HepG2 (cell line): ENCODE data around the gene ULK4. TPM values are rescaled to one million over a fixed set of nuclear protein-coding genes. Genes with fewer than 3 reads are reported as not detected.

Experiments used
- ATAC-seq: fragments of 200-7000 bp; cut with Tn5 transposase; 3 replicates; pipeline ENCODE4 v1.9.1; 2020; ENCODE audit warnings: mild to moderate bottlenecking, moderate library complexity
- BruUV-seq: library from RNA; stranded (reverse); fragments of 400-500 nt; replicated peaks from 2 replicates; lab custom pipeline; 2021; lab: Mats Ljungman, UMichigan
- CTCF ChIA-PET: fragments of 300-600 bp; formaldehyde crosslinking; extraction: SDS; loops from one replicate; lab custom pipeline; 2021; ENCODE audit warnings: low total read pairs, inconsistent platforms, low intra/inter-chr PET ratio; lab: Yijun Ruan, JAX
- POLR2A ChIA-PET: fragments of 350-600 bp; sonication (Branson Sonifier 250); formaldehyde crosslinking; loops from one replicate; lab custom pipeline; 2020; ENCODE audit warnings: antibody characterized with exemption, inconsistent platforms; lab: Yijun Ruan, JAX
- DNase-seq: peaks from one replicate; pipeline ENCODE4 v3.0.0-alpha.2; 2015; ENCODE audit warnings: low spot score
- FAIRE-seq: peaks from 3 replicates; lab custom pipeline; 2011; peaks lifted over from hg19 to GRCh38; lab: Jason Lieb, UNC
- H2AFZ ChIP-seq: one replicate; pipeline ENCODE4 v1.6.1; 2011; ENCODE audit warnings: low read length, inconsistent platforms
- H3K27ac ChIP-seq: fragments of 300-600 bp; 3 replicates; pipeline ENCODE4 v1.8.0; 2011; ENCODE audit warnings: mixed run types, mild to moderate bottlenecking, mixed read lengths, low read length, inconsistent platforms; ENCODE audit not compliant: insufficient read depth; ENCODE audit errors: extremely low read length
- H3K27me3 ChIP-seq, 2 experiments: fragments of 200-600 bp in 1 of 2; 2 replicates in 1 of 2; 3 replicates in 1 of 2; pipeline versions ENCODE4 v1.6.0 to v1.8.0; 2011; ENCODE audit warnings: low read length in 2 of 2, mild to moderate bottlenecking in 2 of 2, moderate library complexity in 2 of 2, inconsistent platforms in 1 of 2; ENCODE audit not compliant: insufficient read depth in 2 of 2, control insufficient read depth in 1 of 2
- H3K36me3 ChIP-seq, 2 experiments: fragments of 200-600 bp in 1 of 2; replicated peaks in 1 of 2; 2 replicates in 1 of 2; 3 replicates in 1 of 2; pipeline versions ENCODE4 v1.5.1 to v1.8.0; 2011; ENCODE audit warnings: low read length in 2 of 2, inconsistent platforms in 1 of 2; ENCODE audit not compliant: insufficient read depth in 2 of 2, control insufficient read depth in 1 of 2
- H3K4me1 ChIP-seq: 2 replicates; pipeline ENCODE4 v1.5.1; 2012; ENCODE audit warnings: low read length, inconsistent platforms; ENCODE audit not compliant: insufficient read depth
- H3K4me2 ChIP-seq: 2 replicates; pipeline ENCODE4 v1.6.0; 2011; ENCODE audit warnings: low read depth, low read length, inconsistent platforms
- H3K4me3 ChIP-seq, 3 experiments: fragments of 200-600 bp in 1 of 3; sonication (generic), shearing (Covaris generic) in 1 of 3; replicated peaks in 1 of 3; 2 replicates each; pipeline ENCODE4 v1.5.1; 2011 to 2016; ENCODE audit warnings: low read length in 3 of 3, inconsistent platforms in 2 of 3, low read depth in 2 of 3, mild to moderate bottlenecking in 2 of 3, control low read depth in 1 of 3, mixed read lengths in 1 of 3; ENCODE audit not compliant: insufficient read depth in 1 of 3
- H3K79me2 ChIP-seq: one replicate; pipeline ENCODE4 v1.6.1; 2011; ENCODE audit warnings: low read length, inconsistent platforms; ENCODE audit not compliant: insufficient read depth
- H3K9ac ChIP-seq: 2 replicates; pipeline ENCODE4 v1.6.0; 2011; ENCODE audit warnings: mild to moderate bottlenecking, low read depth, low read length, inconsistent platforms; ENCODE audit not compliant: insufficient read depth
- H3K9me3 ChIP-seq: 2 replicates; pipeline ENCODE4 v1.5.1; 2012; ENCODE audit warnings: mild to moderate bottlenecking, low read length
- H4K20me1 ChIP-seq: 2 replicates; pipeline ENCODE4 v1.6.0; 2011; ENCODE audit warnings: inconsistent platforms, mild to moderate bottlenecking, low read length, moderate library complexity; ENCODE audit not compliant: insufficient read depth
- FOXK1 ChIP-seq: sonication (generic); formaldehyde crosslinking; IDR thresholded peaks from 2 replicates; pipeline ENCODE4 v1.4.0; 2020; ENCODE audit warnings: low read depth, missing genetic modification reagents, borderline replicate concordance
- IKZF5 ChIP-seq: IDR thresholded peaks from 2 replicates; pipeline ENCODE4 v1.6.1; 2018; ENCODE audit warnings: missing genetic modification reagents, mild to moderate bottlenecking, missing compliant biosample characterization
- SKI ChIP-seq: fragments of 450-650 bp; IDR thresholded peaks from one replicate; pipeline ENCODE4 v1.6.1; 2018; ENCODE audit warnings: mild to moderate bottlenecking; ENCODE audit not compliant: partially characterized antibody
- SMARCE1 ChIP-seq: fragments of 450-650 bp; IDR thresholded peaks from 2 replicates; pipeline ENCODE4 v1.6.1; 2017; ENCODE audit warnings: borderline replicate concordance
- ZNF350 ChIP-seq: sonication (generic); formaldehyde crosslinking; IDR thresholded peaks from 2 replicates; pipeline ENCODE4 v1.4.0; 2020; ENCODE audit warnings: mild to moderate bottlenecking, low read depth, missing genetic modification reagents, borderline replicate concordance
- ZNF678 ChIP-seq: sonication (generic); formaldehyde crosslinking; IDR thresholded peaks from 2 replicates; pipeline ENCODE4 v1.4.0; 2020; ENCODE audit warnings: mild to moderate bottlenecking, missing genetic modification reagents
- ZNF749 ChIP-seq: sonication (generic); formaldehyde crosslinking; IDR thresholded peaks from 2 replicates; pipeline ENCODE4 v1.8.0; 2022; ENCODE audit warnings: mild to moderate bottlenecking, missing genetic modification reagents, moderate library complexity, borderline replicate concordance
- ZNF777 ChIP-seq: sonication (generic); formaldehyde crosslinking; IDR thresholded peaks from 2 replicates; pipeline ENCODE4 v1.4.0; 2020; ENCODE audit warnings: missing genetic modification reagents
- WGBS: methylation state at CpG from one replicate; pipeline ENCODE4 v1.1.6; 2017; ENCODE audit warnings: low lambda C conversion rate; 5-methylcytosine and 5-hydroxymethylcytosine counted together
- in situ Hi-C: cut with HindIII; loops from 2 replicates; pipeline ENCODE4 v1.10.0; 2017; ENCODE audit warnings: low pct_unique_long_range_greater_than_20kb; ENCODE audit not compliant: extremely low pct_ligation_motif_present
- intact Hi-C: fragments of 100-400 bp; cut with micrococcal nuclease; formaldehyde crosslinking; loops from one replicate; pipeline ENCODE4 v1.10.0; 2022; ENCODE audit not compliant: unreplicated experiment
- polyA plus RNA-seq, 8 experiments: library from polyadenylated mRNA; depleted of rRNA in 3 of 8; stranded (reverse) in 7 of 8; unstranded in 1 of 8; fragments of >200 nt; fragmentation: Illumina TruSeq in 4 of 8; extraction: Trizol in 4 of 8; gene quantifications; 2 replicates each; pipeline versions ENCODE4 v1.2.1 to v1.2.3, GENCODE V29; 2011 to 2016; ENCODE audit warnings: low read depth in 4 of 8, missing spikeins in 1 of 8, mixed read lengths in 1 of 8; ENCODE audit not compliant: insufficient read depth in 1 of 8
- total RNA-seq, 5 experiments: library from RNA; depleted of rRNA; stranded (reverse); fragments of >200 nt; fragmentation: Illumina TruSeq; extraction: Trizol; gene quantifications; 2 replicates each; pipeline ENCODE4 v1.2.3, GENCODE V29; 2016; ENCODE audit warnings: low read depth in 1 of 5
- TF ChIP-seq, protein P1 (sequence below), 2 experiments: IDR thresholded peaks; 2 replicates each; pipeline ENCODE4 v1.6.1; 2011 to 2012; ENCODE audit warnings: low read length in 2 of 2, borderline replicate concordance in 1 of 2, low read depth in 1 of 2, mild to moderate bottlenecking in 1 of 2, moderate library complexity in 1 of 2

ULK4 gene
- total and polyA plus RNA-seq, 2 of the 13 experiments (the other 11 are each of a cell fraction or from before 2014, with no cell fraction given), result 6.7 to 11.8 TPM

DNA sequence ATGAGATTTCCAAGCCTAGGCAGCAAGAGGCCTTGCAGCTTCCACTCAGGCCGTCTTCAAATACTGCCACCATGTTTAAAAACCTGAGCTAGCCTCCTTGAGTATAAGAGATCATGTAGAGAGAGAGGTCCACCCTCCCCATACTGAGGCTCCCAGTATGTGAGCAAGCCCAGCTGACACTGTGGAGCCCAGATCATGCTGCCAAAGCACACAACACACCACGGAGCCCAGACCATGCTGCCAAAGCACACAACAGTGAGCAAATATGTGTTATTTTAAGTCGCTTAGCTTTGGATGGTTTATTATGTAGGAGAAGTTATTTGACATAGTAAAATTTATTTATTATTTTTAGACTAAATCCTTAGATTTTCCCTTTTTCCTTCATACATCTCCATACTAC lies 428.9 kb downstream of the ULK4 start:
- POLR2A ChIA-PET, result no interaction called here
- H3K4me3 ChIP-seq, result no peak overlapping the region
- no peak for DNase-seq
- H3K4me1 ChIP-seq, result no peaks in the 10 kb centered on the region
- WGBS, result 51% methylated on average over 3 of the region's 3 CpGs
- FAIRE-seq, result no peak
- H3K27me3 ChIP-seq, result no peaks in the 10 kb centered on the region
- CTCF ChIA-PET, result no interaction called here
- H4K20me1 ChIP-seq, result no peaks in the 10 kb centered on the region
- H3K79me2 ChIP-seq, result no peaks in the 10 kb centered on the region
- no peak overlapping the region for H3K9ac ChIP-seq
- H3K9me3 ChIP-seq, result no peaks in the 10 kb centered on the region
- BruUV-seq, result no TSS peak
- no peak for TF ChIP-seq ZNF350 (CRISPR knock-in tag)
- TF ChIP-seq SMARCE1, result no peak
- TF ChIP-seq ZNF777 (CRISPR knock-in tag), result no peak
- TF ChIP-seq, protein P1, sequence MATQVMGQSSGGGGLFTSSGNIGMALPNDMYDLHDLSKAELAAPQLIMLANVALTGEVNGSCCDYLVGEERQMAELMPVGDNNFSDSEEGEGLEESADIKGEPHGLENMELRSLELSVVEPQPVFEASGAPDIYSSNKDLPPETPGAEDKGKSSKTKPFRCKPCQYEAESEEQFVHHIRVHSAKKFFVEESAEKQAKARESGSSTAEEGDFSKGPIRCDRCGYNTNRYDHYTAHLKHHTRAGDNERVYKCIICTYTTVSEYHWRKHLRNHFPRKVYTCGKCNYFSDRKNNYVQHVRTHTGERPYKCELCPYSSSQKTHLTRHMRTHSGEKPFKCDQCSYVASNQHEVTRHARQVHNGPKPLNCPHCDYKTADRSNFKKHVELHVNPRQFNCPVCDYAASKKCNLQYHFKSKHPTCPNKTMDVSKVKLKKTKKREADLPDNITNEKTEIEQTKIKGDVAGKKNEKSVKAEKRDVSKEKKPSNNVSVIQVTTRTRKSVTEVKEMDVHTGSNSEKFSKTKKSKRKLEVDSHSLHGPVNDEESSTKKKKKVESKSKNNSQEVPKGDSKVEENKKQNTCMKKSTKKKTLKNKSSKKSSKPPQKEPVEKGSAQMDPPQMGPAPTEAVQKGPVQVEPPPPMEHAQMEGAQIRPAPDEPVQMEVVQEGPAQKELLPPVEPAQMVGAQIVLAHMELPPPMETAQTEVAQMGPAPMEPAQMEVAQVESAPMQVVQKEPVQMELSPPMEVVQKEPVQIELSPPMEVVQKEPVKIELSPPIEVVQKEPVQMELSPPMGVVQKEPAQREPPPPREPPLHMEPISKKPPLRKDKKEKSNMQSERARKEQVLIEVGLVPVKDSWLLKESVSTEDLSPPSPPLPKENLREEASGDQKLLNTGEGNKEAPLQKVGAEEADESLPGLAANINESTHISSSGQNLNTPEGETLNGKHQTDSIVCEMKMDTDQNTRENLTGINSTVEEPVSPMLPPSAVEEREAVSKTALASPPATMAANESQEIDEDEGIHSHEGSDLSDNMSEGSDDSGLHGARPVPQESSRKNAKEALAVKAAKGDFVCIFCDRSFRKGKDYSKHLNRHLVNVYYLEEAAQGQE (IDR thresholded peaks at IDR 0.05; ENCODE audit: borderline replicate concordance in 1 of 2, low read depth in 1 of 2, low read length in 2 of 2), result no peak
- no peak for TF ChIP-seq ZNF678 (CRISPR knock-in tag)
- no peak for TF ChIP-seq FOXK1 (CRISPR knock-in tag)
- no peak for TF ChIP-seq SKI
- no peak for TF ChIP-seq ZNF749 (CRISPR knock-in tag)
- no peak for TF ChIP-seq IKZF5 (CRISPR knock-in tag)
- TF ChIP-seq, all 625 proteins: peak for 0
- in situ Hi-C loops, result no loop called here
- Histone ChIP-seq H2AFZ (no peak overlapping the region), H3K4me2 (no peak overlapping the region), H3K36me3 (no peaks in the 10 kb centered on the region), H3K27ac (no peak overlapping the region)
- ATAC-seq, result no peak
- intact Hi-C loops, result no loop called here
